HG02840 (cell line): ENCODE data around the gene KIAA0930.
"Not testable (repeated sequence)": the region's sequence is repeated elsewhere in the genome, so short reads cannot be mapped to it uniquely, and the experiment has no call there.

Experiments used
- ATAC-seq: cut with Tn5 transposase; IDR thresholded peaks from one replicate; pipeline ENCODE4 v1.9.1; 2021; ENCODE audit warnings: mild to moderate bottlenecking, moderate library complexity, moderate number of reproducible peaks; ENCODE audit not compliant: unreplicated experiment, low FRiP score

The KIAA0930 gene

DNA sequence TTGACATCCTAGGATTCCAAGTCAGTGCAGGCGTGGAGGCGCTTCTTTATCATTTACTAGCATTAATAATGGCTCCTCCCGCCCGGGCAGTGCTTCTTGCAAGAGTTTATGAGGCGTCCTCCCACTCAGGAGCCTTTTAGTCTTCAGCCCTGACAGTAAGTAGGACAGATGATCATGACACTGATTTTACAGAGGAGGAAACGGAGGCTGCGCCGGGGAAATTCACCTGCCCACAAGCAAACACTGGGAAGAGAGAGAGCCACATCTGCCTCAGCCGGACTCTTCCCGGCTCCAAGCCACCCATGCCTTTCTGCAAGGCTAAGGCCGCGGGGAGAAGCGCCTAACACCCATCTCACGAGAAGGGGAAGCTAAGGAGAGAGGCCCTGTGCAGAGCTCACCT lies 35.9 kb downstream of the KIAA0930 start:
- ATAC-seq, result no peak

DNA sequence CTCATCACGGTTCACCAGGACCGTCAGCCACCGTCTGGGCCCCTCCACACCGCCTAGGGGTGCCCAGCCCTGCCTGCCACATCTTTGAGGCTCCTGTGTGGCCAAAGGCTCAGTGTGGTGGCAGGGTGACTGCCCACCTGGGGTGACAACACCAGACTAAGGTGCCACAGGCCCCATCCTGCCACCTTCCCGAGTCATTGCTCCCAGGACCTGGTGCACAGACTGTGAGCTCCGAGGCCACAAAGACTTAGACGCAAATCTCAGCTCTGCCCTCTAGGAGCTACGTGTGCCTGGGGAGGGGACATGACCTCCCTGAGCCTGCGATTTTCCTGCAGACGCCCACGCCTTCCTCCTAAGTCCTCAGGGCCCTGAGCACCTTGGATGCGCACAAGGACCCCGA lies 36.5 kb downstream of the KIAA0930 start:
- no peak for ATAC-seq

DNA sequence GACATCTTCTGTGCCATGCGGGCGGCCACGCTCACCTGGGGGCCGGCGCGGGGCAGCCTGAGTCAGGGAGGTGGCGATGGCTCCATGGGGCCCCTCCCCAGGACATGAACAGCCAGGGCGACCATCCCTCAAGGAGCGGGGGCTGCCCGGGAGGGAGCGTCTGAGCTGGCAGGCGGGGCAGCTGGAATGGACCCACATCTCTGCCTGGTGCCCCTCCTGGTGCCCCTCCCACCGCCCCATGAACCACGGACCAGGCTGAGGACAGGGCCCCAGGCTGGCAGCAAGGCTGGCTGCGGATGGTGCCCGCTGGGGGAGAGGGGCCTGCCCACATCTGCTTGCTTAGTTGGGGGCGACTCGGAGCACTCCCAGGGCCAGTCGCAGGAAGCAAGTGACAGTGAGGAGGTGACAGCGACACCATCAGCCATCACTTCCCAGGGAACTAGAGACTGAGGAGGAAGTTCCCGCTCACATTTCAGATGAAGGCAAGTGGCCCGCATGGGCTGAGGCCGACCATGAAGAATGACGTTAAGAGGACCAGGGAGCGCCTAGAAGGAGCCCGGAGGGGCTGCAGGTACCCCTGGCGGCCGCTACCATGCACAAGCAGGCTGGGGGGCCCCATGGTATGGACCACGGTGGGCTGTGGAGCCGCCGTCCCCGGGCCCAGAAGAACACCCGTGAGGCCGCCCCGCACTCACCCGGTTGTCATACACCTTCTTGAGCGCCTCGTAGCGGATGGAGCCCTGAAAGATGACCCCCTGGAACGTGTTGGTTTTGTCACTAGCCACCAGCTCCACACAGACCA lies 37.3 kb downstream of the KIAA0930 start:
- ATAC-seq, result no peak

DNA sequence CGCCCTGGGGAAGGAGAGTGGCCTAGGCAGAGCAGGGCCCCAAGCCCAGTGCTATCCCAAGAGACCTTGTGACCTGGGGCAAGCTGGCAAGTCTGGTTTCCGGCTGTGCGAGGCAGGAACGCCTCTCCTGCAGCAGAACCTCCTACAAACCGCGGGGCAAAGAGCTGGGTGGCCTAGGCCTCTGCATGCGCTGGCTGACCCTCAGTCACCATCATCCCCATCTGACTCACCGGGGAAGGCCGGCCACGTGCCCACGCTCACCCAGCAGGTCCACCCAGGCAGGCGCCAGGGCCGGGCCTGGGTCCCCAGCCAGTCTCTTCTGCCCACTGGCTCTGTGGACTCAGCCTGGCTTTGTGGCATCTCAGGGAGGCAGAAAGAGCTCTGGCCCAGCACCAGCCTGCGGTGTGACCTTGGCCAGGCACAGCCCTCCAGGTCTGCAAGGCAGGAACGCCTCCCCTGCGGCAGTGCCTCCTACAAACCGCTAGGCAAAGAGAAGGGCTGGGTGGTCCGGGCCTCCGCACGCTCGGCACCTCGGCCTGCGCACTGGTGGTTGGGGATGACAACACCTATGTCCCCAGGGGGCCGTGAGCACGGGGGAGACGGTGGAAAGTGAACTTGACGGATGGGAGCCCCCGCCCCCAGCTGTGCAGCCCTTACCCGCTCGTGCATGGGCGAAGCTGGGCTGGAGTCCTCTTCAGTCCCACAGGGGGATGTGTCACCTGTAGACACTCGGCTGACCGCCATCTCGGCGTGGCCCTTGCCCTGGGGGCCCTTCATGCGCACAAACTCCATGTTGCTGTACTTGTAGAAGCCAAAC lies 38.2 kb downstream of the KIAA0930 start:
- no peak for ATAC-seq

DNA sequence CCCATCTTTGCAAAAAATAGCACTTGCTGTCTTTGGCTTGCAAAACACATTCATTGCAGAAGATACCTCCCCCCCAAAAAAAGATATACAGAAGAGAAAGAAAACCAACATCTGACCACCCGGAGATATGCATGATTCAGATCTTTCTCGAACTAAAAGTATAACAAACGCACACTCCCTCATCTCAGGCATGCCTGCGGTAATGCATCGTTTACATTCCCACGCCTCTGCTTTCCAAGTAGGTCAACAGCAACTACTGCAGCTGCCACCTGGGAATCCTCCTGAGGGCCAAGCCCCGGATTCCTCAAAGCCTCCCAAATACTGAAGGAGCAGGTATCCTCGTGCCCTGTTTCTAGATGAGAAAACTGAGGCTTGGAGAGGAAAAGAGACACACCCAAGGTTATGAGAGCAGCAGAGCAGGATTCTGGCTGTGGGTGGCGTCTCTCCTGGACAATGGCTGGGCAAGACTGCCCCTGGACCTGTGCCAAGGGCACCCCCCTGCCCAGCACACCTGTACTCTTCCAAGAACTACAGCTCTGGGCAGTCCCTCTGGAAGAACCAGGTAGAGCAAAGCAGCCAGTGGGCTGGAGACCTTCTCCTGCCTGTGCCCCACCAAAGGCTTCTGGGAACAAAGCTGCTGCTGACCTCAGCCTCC lies 38.9 kb downstream of the KIAA0930 start:
- no peak for ATAC-seq

DNA sequence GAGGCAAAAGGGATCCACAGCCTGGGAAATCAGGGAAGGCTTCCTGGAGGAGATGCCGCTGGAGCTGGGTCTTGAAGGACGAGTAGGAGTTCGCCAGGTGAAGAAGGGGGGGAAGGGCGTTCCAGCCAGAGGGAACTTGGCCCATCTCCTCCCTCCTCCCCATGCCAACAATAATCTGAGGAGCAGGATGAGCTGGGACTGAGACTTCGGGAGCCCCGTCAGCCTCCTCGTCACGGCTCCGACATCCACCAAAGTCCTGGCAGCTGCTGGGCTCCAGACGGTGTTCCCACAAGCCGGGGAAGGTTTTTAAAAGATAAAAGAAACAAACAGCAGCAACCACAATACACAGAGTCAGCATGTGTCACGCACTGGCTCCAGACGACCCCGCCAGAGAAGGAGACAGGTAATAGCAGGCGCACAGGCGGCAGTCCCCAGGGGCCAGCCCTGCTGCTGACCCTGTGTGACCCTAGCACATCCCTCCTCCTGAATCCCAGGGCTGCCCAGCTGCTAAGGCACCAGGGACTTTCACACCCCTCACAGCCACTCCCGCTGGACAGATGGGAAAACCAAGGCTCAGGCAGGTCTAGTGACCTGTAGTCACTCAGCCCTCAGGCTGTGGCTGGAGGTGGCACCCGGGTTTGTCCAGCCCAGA lies 39.7 kb downstream of the KIAA0930 start:
- no peak for ATAC-seq

DNA sequence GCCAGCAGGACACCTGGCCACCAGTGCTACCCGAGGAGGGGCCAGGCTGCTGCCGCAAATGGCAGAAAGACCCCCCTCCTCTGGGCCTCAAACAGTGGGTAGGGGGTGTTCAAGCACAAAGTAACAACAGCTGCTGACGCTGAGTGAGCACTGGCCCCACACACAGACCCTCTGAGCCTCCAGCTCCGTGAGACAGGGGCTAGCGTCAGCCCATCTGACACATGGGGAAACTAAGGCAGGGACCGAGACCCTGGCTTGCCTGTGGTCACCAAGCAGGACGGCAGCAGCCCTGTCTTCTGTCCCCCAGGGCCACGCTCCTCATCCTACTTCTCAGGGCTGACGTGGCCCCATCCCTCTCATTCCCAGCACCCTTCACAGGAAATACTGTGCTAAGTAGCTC lies 40.5 kb downstream of the KIAA0930 start:
- no peak for ATAC-seq

DNA sequence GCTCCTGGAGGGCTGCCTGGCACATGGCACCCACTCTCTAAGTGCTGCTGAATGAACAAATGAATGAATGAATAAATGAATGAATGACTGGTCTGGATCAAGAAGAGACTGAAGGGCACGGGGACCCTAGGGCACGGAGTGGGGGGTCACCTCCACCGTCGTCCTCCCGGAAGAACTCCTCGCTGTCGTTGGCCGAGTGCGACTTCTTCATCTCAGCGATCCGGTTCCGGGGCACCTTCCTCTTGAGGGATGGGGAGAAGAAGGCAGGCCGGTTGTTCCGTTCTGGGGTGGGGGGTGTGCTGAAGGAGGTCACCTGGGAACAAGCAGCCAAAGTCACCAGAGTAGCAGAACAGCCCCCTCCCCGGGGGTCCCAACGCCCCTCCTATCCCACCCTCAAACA lies 41.0 kb downstream of the KIAA0930 start:
- no peak for ATAC-seq

DNA sequence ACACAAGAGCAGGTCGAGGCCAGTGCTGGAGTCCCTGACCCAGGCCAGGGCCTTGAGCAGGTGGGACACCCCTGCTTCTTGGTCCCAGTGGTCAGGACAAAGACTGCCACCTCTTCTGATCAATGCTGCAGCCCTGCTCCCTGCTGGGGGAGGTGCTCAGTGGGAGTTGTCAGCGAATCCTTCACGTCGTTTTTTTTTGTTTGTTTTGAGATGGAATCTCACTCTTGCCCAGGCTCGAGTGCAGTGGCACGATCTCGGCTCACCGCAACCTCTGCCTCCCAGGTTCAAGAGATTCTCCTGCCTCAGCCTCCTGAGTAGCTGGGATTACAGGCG lies 42.3 kb downstream of the KIAA0930 start:
- no peak for ATAC-seq

DNA sequence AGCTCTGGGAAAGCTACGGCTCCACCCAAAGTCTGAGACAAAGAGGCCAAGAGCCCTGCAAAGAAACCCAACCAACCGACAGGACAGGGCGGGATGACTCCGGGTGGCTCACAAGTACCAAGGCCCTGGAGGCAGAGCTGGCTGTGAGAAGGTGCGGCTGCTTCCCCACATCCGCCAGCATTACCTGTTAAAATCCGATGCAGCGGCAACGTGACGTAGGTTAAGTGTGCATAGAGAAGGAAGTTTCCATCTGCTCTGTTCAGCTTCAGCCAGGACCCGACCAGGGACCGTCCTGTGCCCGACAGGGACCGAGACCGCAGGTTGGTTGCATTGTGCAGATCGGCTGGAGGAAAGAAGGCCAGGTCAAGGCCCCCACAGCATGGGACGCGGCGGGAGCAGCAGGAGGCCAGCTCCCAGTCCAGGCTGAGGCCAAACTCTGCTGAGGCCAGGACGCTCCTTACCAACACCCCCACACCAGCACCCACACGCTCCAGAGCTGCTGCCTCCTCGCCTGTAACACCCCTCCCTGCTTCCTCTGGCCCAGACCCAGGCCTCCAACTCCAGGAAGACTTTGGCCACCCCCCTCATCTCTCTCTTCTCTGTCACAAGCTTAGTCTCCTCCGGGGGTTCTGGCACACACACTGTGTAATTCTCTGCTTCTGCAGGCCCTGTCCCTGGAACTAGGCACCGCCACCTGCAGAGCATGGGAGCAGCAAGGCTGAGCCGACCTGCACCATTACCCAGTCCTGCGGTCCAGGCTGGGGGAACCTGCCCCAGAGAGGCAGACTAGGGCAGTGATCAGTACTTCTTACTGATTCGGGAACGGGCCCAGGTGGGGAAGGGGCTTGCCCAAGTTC lies 42.9 kb downstream of the KIAA0930 start:
- ATAC-seq, result no peak

DNA sequence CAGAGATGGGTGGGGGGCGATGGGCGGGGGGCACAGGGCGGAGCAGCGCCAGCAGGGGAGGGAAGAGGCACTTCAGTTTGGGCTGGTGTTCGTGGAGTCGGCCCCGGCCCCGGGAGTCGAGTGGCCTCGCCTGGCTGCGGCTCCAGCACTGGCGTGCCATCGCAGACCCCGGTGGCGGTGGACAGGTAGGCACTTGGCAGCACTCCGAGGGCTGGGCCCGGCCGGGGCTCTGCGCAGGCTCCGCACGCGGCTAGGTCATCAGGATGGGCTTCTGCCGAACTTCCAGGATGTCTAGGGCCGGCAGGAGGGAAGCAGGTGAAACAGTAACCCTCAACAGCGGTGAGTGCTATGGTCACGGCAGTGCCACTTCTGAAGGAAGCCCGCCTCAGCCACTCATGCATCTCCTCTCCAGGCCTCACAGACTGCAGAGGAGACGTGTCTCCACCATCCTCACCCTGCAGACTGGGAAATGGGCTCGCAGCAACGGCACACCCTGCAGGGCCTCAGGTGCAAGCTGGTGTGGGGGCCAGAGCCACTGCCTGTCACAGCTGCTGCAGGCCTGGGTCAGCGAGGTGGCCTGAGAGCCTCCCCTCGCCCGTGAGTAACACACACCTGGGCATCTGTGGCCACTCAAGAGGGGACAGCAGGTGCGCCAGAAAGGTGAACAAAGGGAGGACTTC lies 43.6 kb downstream of the KIAA0930 start:
- ATAC-seq, result no peak

DNA sequence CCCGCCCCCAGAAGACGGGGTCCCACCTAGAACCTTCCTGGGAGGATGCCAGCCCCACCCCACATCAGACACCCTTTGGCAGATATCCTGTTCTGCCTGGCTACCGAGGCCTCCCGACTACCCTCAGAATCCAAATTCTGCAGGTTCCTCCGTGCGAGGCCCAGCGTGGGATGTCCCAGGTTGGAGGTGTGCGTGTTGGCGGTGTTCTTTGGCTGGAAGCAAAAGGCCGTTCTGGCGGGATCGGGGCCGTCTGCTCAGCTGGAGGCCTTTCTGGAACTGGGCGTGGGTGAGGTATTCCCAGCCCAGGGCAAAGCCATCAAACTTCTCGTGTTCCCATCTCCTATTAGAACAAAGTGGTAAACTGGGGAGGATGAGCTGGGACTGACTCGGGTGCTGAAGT lies 44.4 kb downstream of the KIAA0930 start:
- ATAC-seq, result no peak

DNA sequence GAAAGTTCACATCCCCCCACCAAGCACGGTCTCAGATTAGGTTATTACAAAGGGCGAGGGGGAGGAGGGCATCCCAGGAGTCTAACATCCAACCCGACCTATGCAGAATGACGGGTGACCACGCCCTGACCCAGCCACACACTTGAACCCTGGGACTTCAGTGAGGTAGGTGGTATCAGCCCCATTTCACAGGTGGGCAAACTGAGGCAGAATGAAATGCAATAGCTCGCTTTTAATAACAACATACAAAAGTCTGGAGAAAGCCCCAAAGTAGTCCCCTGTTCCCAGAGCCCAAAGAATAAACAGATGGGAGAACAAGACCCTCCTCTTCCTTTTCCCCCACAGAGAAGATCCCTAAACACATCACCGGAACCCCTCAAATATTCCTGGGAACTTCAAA lies 45.1 kb downstream of the KIAA0930 start:
- ATAC-seq, result no peak

DNA sequence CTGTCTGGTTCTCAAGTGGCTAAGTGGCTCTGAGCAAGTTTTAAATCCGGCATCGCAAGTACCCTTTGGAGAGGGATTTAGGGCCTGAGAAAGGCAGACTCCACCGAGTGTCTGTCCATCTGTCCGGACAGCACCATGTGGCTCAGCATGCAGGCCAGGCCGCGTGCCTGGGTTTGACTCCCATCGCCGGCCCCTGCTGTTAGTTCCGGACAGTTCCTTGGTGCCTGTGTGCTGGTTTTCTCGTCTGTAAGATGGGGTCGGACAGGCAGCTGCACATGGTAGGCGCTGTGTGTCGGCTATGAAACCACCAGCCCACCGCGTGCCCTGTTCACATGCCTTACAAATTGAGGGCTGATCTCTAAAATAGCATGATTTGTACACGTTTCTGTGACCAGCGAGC lies 46.0 kb downstream of the KIAA0930 start:
- no peak for ATAC-seq

DNA sequence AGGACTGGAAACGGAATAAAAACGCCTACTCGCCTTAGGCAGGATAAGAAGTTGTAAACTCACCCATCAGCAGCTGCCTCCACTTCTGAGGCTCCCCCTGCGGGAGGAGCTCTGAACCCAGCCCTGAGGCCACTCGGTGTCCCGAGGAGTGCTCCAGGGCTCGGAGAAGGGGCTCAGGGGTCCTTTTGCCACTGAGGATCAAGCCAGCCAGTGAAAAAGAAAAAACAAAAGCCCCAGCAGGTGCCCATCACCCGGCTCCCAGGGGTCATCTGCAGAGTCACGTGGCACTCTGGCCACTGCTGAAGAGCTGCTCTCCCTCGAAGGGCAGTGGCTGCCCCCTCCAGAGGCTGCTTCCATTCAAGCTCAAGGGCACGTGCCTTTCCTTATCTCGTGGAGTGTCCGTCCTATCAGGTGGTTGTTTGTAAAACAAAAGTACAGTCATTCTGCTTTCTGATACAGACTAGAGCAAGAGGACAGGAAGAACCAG lies 48.0 kb downstream of the KIAA0930 start:
- no peak for ATAC-seq

DNA sequence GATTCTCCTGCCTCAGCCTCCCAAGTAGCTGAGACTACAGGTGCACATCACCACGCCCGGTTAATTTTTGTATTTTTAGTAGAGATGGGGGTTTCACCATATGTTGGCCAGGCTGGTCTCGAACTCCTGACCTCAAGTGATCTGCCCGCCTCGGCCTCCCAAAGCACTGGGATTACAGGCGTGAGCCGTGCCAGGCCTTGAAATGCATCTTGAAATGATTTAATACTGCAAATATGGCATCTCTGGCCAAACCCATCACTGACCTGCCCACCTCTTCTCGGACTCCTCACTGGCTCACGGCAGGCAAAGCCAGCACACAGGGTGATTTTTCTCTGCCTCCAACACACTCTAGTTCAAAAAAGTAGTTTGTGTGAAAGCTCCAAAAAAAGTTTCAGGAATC lies 48.9 kb downstream of the KIAA0930 start:
- ATAC-seq, result not testable (repeated sequence)

DNA sequence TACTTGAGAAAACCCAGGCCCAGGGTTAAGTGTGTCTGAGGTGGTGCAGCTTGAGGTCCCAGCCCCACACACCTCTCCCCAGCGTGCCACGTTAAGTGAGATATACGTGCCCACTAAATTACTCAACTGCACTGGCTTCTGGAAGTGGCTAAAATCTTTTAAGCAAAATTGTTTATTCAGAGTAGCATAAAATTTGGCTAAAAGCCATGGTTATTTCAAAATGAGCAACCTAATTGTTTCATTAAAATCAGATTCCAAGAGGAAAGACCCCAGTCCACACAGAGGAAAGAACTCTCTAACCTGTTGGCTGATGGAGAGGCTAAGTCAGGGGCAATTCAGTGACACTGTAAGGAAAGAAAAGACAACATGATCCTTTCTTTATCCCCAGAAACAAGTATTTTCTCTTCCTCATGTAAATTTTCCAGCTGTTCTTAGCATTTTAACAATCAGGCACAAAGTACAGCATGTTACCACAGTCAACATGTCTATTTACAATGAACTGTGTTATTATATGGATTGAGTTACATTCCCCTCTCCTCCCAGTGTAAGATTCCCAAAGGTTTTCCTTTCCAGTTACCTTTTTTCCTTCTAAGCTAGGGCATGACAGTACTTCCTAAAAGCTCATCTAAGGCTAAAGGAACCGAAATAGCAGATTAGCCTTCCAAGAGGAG lies 50.4 kb downstream of the KIAA0930 start:
- no peak for ATAC-seq

DNA sequence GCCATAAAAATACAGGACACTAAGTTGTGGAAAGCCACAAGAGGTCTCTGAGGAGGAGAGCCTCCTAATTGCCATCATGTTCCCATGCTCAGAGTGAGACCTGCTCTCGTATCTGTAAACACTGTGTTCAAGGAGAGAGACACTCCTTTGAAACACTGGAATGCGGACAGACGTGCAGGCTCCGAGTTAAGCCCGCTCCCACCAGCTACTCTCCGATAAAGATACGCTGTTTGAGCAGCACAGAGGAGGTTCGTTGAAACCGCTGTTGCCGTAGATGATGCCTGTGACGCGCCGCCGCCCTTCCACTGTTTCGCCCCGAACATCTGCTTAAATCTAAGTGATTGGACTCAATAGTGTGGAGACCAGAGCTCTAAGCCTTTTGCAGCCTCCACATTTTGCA lies 51.9 kb downstream of the KIAA0930 start:
- ATAC-seq, result no peak

DNA sequence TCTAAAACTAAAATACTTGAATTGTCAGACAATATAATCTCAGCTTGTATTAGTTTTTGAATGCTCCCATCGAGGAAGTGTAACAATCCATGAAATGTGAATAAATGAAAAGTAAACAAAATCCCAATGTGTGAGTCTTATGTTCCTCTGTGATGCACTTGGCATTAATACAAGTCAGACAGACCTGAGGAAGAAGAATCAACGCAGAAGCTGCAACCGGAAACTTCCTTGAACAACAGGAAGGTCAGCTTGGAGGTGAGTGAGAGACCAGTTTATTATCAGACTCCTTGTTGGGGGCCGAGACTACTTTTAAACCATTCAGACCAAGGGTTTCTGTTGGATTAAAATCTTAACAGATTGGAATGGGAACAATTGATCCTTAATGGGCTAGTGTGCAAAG lies 52.8 kb downstream of the KIAA0930 start:
- ATAC-seq, result no peak
